ENCODE data around the gene RWDD1. TPM values are rescaled to one million over a fixed set of nuclear protein-coding genes. Genes with fewer than 3 reads are reported as not detected.
A peak's percentile ranks its signal among the peaks of the same experiment; 100 is the strongest.

The RWDD1 gene
- total and polyA plus RNA-seq, 2 of the 13 experiments (the other 11 are each of a cell fraction or from before 2014, with no cell fraction given) = 27.4 to 67.1 TPM

DNA sequence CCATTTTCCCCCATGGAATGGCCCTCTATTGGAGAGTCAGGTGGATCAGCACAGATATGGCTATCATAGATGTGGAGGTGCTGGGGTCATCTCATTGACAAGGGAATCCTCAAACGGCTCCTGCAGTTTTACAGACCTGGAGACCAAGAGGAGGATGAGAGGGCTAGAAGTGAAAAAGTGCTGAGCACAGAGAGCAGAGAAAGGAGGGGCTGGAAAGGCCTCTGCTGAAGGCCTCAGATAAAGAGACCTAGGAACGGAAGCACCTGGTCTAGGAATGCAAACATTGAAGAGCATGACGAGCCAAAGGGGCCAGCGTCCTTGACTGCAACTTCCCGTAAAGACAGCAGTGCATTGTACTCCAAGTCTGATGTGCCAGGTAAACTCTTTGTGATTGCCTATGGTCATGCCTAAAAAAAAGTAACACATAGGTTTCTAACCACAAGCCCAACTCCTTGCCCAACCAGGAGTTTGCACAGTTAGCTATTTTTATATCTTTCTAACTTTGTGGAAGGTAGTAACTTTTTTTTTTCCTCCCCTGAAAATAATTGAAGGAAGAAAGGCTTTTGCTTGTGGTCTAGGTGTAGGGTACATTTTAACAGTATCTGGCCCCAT, 60.2 kb downstream of the RWDD1 start (continued):
- peak; percentile 95 for TF ChIP-seq ZFX (CRISPR knock-in tag; IDR thresholded peaks at IDR 0.05; ENCODE audit: low read depth)
- peak; percentile 96; the same call in 1 of the 2 replicates for TF ChIP-seq ARID2 (CRISPR knock-in tag; IDR thresholded peaks at IDR 0.05; ENCODE audit: borderline replicate concordance)
- TF ChIP-seq RELA (CRISPR knock-in tag; IDR thresholded peaks at IDR 0.05) = no peak
- TF ChIP-seq, protein P1, sequence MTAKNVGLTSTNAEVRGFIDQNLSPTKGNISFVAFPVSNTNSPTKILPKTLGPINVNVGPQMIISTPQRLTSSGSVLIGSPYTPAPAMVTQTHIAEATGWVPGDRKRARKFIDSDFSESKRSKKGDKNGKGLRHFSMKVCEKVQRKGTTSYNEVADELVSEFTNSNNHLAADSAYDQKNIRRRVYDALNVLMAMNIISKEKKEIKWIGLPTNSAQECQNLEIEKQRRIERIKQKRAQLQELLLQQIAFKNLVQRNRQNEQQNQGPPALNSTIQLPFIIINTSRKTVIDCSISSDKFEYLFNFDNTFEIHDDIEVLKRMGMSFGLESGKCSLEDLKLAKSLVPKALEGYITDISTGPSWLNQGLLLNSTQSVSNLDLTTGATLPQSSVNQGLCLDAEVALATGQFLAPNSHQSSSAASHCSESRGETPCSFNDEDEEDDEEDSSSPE (CRISPR knock-in tag; IDR thresholded peaks at IDR 0.05) = no peak
- TF ChIP-seq, protein P2, sequence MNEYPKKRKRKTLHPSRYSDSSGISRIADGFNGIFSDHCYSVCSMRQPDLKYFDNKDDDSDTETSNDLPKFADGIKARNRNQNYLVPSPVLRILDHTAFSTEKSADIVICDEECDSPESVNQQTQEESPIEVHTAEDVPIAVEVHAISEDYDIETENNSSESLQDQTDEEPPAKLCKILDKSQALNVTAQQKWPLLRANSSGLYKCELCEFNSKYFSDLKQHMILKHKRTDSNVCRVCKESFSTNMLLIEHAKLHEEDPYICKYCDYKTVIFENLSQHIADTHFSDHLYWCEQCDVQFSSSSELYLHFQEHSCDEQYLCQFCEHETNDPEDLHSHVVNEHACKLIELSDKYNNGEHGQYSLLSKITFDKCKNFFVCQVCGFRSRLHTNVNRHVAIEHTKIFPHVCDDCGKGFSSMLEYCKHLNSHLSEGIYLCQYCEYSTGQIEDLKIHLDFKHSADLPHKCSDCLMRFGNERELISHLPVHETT (CRISPR knock-in tag; conservative IDR thresholded peaks at IDR 0.05) = peak; percentile 76; the same call in 1 of the 2 replicates
- TF ChIP-seq, protein P3, sequence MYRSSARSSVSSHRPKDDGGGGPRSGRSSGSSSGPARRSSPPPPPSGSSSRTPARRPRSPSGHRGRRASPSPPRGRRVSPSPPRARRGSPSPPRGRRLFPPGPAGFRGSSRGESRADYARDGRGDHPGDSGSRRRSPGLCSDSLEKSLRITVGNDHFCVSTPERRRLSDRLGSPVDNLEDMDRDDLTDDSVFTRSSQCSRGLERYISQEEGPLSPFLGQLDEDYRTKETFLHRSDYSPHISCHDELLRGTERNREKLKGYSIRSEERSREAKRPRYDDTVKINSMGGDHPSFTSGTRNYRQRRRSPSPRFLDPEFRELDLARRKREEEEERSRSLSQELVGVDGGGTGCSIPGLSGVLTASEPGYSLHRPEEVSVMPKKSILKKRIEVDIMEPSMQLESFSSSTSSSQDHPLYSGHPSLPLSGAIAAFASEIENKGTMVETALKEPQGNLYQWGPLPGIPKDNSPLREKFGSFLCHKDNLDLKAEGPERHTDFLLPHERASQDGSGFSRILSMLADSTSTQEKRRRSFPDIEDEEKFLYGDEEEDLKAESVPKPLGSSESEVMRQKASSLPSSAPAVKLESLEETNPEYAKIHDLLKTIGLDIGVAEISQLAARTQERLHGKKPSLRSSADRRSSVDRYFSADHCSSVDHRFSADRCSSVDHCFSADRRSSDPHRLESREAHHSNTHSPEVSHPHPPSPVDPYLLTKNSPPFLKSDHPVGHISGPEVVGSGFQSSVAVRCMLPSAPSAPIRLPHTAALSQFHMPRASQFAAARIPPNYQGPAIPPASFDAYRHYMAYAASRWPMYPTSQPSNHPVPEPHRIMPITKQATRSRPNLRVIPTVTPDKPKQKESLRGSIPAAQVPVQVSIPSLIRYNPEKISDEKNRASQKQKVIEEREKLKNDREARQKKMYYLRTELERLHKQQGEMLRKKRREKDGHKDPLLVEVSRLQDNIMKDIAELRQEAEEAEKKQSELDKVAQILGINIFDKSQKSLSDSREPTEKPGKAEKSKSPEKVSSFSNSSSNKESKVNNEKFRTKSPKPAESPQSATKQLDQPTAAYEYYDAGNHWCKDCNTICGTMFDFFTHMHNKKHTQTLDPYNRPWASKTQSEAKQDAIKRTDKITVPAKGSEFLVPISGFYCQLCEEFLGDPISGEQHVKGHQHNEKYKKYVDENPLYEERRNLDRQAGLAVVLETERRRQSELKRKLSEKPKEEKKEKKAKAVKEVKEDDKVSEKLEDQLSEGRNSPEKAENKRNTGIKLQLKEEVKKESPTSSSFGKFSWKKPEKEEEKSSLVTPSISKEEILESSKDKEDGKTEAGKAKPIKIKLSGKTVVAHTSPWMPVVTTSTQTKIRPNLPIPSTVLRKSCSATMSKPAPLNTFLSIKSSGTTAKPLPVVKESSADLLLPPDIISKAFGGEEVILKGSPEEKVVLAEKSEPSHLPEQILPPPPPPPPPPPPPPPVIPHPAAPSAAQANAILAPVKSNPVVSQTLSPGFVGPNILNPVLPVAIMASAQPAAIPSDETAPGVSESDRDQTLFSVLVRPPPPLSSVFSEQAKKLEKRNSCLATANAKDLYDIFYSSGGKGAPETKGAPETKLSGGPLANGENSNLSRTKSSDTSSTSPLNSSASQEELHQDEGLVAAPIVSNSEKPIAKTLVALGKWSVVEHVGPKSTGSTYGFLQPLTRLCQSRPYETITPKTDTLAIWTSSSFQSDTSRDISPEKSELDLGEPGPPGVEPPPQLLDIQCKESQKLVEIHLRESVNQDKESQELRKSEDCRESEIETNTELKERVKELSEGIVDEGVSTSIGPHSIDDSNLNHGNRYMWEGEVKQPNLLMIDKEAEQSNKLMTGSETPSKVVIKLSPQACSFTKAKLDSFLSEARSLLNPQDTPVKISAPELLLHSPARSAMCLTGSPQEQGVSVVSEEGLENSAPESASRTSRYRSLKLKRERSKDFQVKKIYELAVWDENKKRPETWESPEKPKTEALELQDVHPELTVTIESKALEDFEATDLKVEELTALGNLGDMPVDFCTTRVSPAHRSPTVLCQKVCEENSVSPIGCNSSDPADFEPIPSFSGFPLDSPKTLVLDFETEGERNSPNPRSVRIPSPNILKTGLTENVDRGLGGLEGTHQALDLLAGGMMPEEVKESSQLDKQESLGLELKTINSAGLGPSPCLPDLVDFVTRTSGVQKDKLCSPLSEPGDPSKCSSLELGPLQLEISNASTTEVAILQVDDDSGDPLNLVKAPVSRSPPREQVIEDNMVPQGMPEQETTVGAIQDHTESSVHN (CRISPR knock-in tag; IDR thresholded peaks at IDR 0.05) = no peak
- TF ChIP-seq, protein P4, sequence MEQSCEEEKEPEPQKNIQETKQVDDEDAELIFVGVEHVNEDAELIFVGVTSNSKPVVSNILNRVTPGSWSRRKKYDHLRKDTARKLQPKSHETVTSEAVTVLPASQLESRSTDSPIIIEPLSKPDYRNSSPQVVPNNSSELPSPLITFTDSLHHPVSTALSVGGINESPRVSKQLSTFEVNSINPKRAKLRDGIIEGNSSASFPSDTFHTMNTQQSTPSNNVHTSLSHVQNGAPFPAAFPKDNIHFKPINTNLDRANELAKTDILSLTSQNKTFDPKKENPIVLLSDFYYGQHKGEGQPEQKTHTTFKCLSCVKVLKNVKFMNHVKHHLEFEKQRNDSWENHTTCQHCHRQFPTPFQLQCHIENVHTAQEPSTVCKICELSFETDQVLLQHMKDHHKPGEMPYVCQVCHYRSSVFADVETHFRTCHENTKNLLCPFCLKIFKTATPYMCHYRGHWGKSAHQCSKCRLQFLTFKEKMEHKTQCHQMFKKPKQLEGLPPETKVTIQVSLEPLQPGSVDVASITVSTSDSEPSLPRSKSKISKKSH (CRISPR knock-in tag; IDR thresholded peaks at IDR 0.05; ENCODE audit: borderline replicate concordance) = no peak
- no peak for TF ChIP-seq ZNF570 (CRISPR knock-in tag; IDR thresholded peaks at IDR 0.05; ENCODE audit: borderline replicate concordance)
- peak; percentile 61 for TF ChIP-seq ZNF629 (CRISPR knock-in tag; conservative IDR thresholded peaks at IDR 0.05)
- TF ChIP-seq ZNF607 (CRISPR knock-in tag; IDR thresholded peaks at IDR 0.05; ENCODE audit: borderline replicate concordance) = no peak
- no peak for TF ChIP-seq SUZ12 (IDR thresholded peaks at IDR 0.05; ENCODE audit: low read depth, low read length)
- TF ChIP-seq, protein P5, sequence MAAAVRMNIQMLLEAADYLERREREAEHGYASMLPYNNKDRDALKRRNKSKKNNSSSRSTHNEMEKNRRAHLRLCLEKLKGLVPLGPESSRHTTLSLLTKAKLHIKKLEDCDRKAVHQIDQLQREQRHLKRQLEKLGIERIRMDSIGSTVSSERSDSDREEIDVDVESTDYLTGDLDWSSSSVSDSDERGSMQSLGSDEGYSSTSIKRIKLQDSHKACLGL (CRISPR knock-in tag; IDR thresholded peaks at IDR 0.05) = no peak
- TF ChIP-seq ZBTB38 (CRISPR knock-in tag; IDR thresholded peaks at IDR 0.05) = peak; percentile 84
- TF ChIP-seq, protein P6, sequence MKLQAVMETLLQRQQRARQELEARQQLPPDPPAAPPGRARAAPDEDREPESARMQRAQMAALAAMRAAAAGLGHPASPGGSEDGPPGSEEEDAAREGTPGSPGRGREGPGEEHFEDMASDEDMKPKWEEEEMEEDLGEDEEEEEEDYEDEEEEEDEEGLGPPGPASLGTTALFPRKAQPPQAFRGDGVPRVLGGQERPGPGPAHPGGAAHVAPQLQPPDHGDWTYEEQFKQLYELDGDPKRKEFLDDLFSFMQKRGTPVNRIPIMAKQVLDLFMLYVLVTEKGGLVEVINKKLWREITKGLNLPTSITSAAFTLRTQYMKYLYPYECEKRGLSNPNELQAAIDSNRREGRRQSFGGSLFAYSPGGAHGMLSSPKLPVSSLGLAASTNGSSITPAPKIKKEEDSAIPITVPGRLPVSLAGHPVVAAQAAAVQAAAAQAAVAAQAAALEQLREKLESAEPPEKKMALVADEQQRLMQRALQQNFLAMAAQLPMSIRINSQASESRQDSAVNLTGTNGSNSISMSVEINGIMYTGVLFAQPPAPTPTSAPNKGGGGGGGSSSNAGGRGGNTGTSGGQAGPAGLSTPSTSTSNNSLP (IDR thresholded peaks at IDR 0.05; ENCODE audit: low read depth, low read length) = peak; percentile 62; the same call in 1 of the 2 replicates

All from HepG2 (cell line).